IgD-negative memory B cell (primary cell): ENCODE measurements around the gene HYDIN. TPM values are rescaled to one million over a fixed set of nuclear protein-coding genes. Genes with fewer than 3 reads are reported as not detected.
"Not testable (repeated sequence)": the region's sequence is repeated elsewhere in the genome, so short reads cannot be mapped to it uniquely, and the experiment has no call there.

Experiments
- H3K27ac Mint-ChIP-seq, 3 donors: one replicate each; pipeline ENCODE4 v1.8.0; 2020 to 2022; ENCODE audit warnings: mild to moderate bottlenecking in 3 of 3, mixed read lengths in 3 of 3, moderate library complexity in 1 of 3
- H3K27me3 Mint-ChIP-seq: one replicate; pipeline ENCODE4 v1.8.0; 2021; ENCODE audit warnings: mixed read lengths
- H3K36me3 Mint-ChIP-seq: one replicate; pipeline ENCODE4 v1.8.0; 2020; ENCODE audit warnings: mild to moderate bottlenecking, mixed read lengths
- H3K4me1 Mint-ChIP-seq, 3 donors: one replicate each; pipeline ENCODE4 v1.8.0; 2020 to 2022; ENCODE audit warnings: mixed read lengths in 3 of 3, mild to moderate bottlenecking in 1 of 3
- H3K4me3 Mint-ChIP-seq, 4 donors: one replicate each; pipeline ENCODE4 v1.8.0; 2020 to 2022; ENCODE audit warnings: mild to moderate bottlenecking in 4 of 4, mixed read lengths in 4 of 4, moderate library complexity in 3 of 4
- H3K9me3 Mint-ChIP-seq, 3 donors: one replicate each; pipeline ENCODE4 v1.8.0; 2020 to 2021; ENCODE audit warnings: mixed read lengths in 3 of 3, mild to moderate bottlenecking in 1 of 3
- polyA plus RNA-seq: library from polyadenylated mRNA; unstranded; fragments of 300-500 nt; fragmentation: Illumina TruSeq; gene quantifications from one replicate; pipeline ENCODE4 v1.2.3, GENCODE V29; 2021

The HYDIN gene
- polyA plus RNA-seq, 1 donor from 2014 or later = not detected

DNA sequence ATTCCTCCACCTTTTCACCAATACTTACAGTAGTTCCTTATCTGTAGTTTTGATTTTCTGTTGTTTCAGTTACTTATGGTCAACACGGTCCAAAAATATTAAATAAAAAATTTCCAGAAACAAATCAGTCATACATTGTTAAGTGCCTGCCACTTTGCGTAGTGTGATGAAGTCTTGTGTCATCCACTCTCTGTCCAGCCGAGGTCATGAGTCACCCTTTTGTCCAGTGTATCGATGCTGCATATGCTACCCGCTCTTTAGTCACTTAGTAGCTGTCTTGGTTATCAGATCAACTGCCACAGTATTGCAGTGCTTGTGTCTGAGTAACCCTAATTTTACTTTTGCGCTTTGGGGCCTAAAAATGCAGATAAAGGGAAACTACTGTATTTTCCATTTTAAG lies 146.9 kb downstream of the HYDIN start:
- not testable (repeated sequence) for H3K27me3 Mint-ChIP-seq, H3K9me3 Mint-ChIP-seq

DNA sequence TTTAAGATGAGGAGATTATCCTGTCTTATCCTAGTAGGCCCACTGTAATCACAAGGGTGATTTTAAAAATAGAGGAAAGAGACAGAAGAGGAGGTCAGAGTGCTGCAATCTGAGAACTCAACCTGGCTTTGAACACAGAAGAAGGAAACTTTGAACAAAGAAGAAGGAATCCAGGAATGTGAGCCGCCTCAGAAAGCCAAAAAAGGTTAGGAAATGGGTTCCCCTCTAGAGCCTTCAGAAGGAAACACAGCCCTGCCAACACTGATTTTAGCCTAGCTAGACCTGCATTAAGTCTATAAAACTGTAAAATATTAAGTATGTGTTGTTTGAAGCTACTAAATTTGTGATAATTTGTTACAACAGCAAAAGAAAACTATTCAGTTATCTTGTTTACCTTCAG lies 149.7 kb downstream of the HYDIN start:
- H3K27ac Mint-ChIP-seq, H3K9me3 Mint-ChIP-seq, H3K36me3 Mint-ChIP-seq, H3K27me3 Mint-ChIP-seq, H3K4me1 Mint-ChIP-seq, H3K4me3 Mint-ChIP-seq: not testable (repeated sequence)

More for the DNA sequence above, 146.9 kb downstream of the HYDIN start:
- not testable (repeated sequence) for H3K4me1 Mint-ChIP-seq, H3K27ac Mint-ChIP-seq, H3K4me3 Mint-ChIP-seq, H3K36me3 Mint-ChIP-seq

DNA sequence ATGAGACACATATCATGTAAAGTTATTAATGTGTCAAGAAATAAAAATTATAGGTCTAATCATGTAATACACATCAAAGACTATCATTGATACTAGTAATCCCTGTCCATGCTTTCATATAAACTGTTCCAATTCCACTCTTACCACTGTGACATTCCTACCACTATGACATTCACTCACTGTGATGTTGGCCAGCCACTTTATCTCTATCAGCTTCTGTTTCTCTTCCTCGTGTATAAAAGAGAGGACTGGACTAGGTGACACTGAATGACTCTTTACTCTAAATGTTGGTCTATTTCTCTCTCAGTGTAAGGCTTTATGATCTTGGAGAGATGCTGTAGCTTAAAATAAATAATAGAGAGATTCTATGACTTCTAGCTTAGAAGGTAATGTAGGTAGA lies 150.3 kb downstream of the HYDIN start:
- not testable (repeated sequence) for H3K4me3 Mint-ChIP-seq, H3K27me3 Mint-ChIP-seq, H3K36me3 Mint-ChIP-seq, H3K9me3 Mint-ChIP-seq, H3K4me1 Mint-ChIP-seq, H3K27ac Mint-ChIP-seq

DNA sequence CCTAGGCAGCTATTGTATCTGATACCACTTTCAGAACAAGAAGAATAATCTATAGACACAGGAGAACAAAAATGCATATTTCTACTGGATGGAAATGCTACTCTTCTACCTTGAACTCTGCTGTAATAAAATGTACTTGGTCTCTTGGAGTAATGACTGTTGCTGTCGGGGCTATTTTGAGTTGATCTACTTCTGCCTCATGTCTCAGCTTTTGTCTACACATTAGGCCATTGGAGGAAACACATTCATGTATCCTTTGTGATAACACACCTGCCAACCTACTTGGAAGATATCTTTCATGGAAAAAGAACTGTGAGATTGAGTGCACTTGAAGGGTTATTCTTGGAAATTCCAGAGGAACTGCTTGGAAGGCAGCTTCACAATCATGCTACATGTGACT lies 159.9 kb downstream of the HYDIN start:
- not testable (repeated sequence) for H3K27me3 Mint-ChIP-seq, H3K9me3 Mint-ChIP-seq, H3K4me1 Mint-ChIP-seq, H3K36me3 Mint-ChIP-seq, H3K27ac Mint-ChIP-seq, H3K4me3 Mint-ChIP-seq

DNA sequence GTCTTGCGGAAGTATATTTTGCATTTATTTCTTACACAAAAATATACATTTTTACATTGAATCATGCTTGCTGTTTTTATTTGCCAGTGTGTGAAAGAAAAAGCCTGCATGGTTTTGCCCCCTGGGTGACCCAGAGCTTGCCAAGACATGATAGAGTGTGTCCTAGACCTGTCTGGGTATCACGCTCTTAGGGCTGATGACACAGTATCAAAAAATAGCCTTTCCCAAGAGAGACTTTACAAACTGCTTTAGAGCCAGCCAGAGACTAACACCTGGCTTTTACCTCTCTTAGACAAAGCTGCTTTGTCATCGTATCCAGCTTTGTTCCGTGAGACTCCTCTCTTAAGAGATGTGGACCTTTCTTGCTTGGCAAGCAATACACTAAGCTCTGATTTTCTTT lies 160.7 kb downstream of the HYDIN start:
- not testable (repeated sequence) for H3K27me3 Mint-ChIP-seq, H3K4me1 Mint-ChIP-seq, H3K4me3 Mint-ChIP-seq, H3K27ac Mint-ChIP-seq, H3K36me3 Mint-ChIP-seq, H3K9me3 Mint-ChIP-seq

DNA sequence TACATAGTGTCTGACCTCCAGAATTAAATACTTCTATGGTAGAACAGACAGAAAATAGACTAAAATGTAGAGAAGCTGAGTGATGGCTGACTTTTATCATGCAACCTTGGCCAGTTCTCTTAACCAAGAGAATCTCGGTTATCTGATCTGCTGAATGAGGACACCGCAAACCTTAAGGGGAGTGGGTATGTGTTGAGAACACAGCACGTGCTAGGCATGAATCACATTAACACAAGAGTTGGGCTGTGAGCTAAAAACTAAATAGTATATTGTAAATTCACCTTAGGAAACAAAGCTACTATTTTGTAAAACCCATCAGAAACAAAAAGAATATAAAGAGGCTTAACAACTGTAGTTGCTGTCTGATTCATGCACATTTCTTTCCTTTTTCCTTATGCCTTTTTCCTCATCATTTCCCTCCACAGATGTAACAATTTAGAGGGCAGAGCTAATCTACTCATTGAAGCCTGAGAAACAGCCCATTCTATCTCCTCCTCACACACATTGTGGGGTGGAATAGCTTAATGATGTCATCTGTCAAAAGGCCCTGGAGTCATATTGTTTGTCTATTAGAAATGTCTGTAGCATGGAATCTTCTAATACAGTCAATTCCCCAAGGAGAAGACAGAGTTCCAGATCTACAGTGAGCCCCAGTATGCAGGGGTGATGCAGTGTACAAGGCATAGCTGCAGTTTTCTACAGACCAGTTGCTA lies 176.5 kb downstream of the HYDIN start:
- not testable (repeated sequence) for H3K4me1 Mint-ChIP-seq, H3K27ac Mint-ChIP-seq, H3K27me3 Mint-ChIP-seq, H3K9me3 Mint-ChIP-seq, H3K4me3 Mint-ChIP-seq, H3K36me3 Mint-ChIP-seq

DNA sequence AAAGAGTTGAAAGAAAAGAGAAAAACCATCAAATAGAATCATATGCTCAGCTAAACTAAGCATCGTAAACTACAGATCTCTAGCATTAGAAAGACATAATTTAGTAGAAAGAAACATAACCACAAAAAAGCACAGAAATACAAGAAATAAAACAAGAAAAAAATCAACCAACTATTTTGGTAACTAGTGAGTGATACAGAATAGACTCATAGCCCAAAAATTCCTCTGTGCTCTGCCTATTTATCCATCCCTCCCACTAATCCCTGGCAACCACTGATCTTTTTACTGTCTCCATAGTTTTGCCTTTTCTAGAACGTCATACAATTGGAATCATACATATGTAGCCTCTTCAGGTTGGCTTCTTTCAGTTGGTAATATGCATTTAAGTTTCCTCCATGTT lies 180.2 kb downstream of the HYDIN start:
- not testable (repeated sequence) for H3K27ac Mint-ChIP-seq, H3K4me3 Mint-ChIP-seq, H3K9me3 Mint-ChIP-seq, H3K36me3 Mint-ChIP-seq, H3K27me3 Mint-ChIP-seq, H3K4me1 Mint-ChIP-seq

DNA sequence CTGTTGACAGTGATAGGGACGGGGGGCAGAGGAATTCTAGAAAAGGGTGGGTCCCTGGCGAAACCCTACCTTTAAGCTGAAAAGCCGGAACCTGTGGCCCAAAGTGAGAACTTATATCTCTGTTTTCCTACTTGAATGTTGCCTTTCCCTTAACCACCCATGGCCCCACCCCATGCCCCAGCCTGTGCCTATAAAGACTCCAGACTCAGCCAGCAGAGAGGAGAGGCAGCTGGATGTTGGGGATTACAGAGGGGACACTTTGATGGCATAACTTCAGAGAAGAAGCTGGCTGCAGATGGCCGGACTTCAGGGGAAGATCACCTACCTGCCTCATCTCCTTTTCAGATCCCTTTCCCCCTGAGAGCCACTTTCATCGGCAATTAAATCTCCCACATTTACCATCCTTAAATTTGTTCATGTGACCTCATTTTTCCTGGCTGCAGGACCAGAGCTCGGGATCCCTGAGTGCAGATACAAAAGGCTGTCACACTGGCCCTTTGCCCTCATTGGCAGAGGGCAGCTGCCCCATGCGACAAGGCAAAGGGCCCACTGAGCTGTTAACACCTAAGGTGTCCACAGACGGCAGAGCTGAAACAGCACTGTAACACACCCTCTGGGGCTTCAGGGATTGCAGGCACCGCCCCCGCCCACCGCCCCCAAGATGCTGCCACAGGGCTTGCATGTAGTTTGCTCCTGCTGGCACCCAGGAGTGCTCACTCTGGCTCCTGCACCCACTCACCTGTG lies 191.0 kb downstream of the HYDIN start:
- H3K4me1 Mint-ChIP-seq, H3K27me3 Mint-ChIP-seq, H3K9me3 Mint-ChIP-seq, H3K27ac Mint-ChIP-seq, H3K36me3 Mint-ChIP-seq, H3K4me3 Mint-ChIP-seq: not testable (repeated sequence)

DNA sequence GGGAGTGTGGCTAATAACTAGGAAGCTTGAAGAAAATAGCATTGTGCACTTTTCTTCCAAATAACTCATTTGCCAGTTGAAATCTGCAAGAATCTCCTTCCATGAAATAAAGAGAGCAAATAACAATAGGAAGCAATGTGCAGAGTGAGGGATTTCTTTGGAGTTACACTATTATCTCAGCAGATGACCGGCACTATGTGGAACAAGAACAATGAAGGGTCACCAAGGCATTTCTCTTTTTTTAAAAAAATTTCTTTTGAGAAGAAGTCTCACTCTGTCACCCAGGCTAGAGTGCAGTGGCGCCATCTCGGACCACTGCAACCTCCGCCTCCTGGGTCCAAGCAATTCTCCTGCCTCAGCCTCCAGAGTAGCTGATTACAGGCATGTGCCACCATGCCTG lies 192.1 kb downstream of the HYDIN start:
- H3K4me1 Mint-ChIP-seq, H3K4me3 Mint-ChIP-seq, H3K36me3 Mint-ChIP-seq, H3K27ac Mint-ChIP-seq, H3K9me3 Mint-ChIP-seq, H3K27me3 Mint-ChIP-seq: not testable (repeated sequence)

DNA sequence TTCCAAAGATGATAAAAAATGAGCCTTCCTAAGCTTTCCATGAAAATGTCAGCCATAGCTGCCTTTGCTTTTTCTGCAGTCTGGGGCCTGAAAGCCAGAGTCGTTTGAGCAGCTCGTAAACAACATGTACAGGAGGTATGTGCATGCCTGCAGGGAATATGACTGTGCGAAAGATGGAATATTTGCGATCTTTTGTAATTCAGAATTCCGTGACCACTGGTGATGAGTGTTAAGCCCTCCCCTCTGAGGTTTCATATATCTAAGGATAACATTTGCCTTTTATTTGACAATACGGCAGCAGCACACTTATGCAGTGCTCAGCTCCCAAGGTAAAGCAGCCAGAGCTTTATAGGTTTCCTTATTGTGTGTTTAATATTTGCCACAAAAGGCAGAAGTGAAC lies 192.5 kb downstream of the HYDIN start:
- not testable (repeated sequence) for H3K9me3 Mint-ChIP-seq, H3K27ac Mint-ChIP-seq, H3K27me3 Mint-ChIP-seq, H3K36me3 Mint-ChIP-seq, H3K4me3 Mint-ChIP-seq, H3K4me1 Mint-ChIP-seq

DNA sequence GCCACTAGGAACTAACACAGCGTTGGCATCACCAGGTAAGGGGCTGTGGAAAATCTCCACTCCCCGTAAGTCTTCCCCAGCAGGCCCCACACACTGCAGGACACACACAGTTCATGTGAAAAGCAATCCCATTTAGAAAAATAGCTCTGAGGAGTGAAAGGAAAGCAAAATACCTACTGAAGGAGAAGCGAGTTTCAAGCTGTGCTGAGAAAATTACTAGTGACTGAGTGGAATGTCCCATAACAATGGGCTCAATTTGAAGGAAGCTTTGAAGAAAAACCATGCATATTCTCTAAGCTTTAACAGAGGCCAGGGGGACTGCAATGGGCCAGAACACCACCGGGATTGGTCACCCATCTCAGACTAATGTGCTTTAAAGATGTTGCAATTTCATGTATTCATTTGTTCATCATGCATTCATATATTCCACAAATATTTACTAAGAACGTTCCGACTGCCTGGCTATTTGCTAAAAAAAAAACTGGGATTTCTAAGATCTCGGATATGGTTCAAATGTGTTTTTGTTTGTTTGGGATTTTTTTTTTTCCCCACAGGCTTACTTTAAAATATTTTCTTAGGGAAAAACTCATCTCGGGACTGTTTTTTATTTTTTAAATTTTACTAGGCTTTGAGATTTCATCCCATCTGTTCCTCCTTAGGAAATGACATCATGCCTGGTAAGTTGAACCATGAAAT lies 202.3 kb downstream of the HYDIN start:
- not testable (repeated sequence) for H3K36me3 Mint-ChIP-seq, H3K9me3 Mint-ChIP-seq, H3K27ac Mint-ChIP-seq, H3K4me3 Mint-ChIP-seq, H3K4me1 Mint-ChIP-seq, H3K27me3 Mint-ChIP-seq

DNA sequence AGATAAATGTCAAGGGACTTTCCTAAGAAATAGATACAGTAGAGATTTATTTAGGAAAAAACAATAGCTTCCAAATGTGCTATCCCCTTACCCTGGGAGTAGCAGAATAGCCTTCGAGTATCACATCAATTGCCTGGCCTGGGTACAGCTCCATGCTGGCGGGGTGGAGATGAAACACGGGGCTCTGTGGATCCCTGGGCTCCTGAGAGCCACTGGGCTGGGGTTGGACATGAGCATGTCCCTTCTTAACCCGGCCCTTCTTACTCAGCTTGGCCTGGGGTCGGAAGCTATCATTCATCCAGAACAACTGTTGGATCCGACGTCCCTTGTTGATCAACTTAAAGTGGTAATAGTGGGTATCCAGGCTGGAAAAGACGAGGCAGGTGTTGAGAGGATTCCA lies 203.0 kb downstream of the HYDIN start:
- not testable (repeated sequence) for H3K27me3 Mint-ChIP-seq, H3K4me1 Mint-ChIP-seq, H3K9me3 Mint-ChIP-seq, H3K4me3 Mint-ChIP-seq, H3K36me3 Mint-ChIP-seq, H3K27ac Mint-ChIP-seq

DNA sequence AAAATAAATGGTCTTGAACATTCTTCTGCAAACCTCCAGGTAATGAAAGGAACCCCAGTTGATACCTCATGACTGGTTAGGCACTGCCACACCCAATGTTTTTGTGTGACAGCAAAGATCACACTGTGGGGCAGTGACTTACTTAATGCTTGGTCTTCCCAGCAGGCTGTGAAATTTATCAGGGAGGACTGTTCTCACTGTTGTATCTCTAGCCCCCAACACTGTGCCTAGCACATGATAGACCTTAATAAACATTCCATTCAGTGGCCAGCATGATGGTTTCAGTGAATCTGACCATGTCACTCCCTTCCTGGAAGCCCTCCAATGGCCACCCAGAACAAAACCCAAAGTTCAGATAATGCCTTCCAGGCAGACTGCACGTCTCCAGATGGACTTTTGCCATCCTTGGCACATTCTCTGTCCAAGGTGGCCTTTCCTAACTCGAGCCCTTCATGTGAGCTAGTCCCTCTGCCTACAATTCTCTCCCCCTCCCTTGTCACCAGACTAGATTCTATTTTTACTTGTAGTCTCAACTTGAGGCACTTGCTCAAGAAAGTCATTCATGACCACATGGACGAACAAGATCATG lies 206.6 kb downstream of the HYDIN start:
- not testable (repeated sequence) for H3K36me3 Mint-ChIP-seq, H3K4me3 Mint-ChIP-seq, H3K4me1 Mint-ChIP-seq, H3K9me3 Mint-ChIP-seq, H3K27ac Mint-ChIP-seq, H3K27me3 Mint-ChIP-seq

DNA sequence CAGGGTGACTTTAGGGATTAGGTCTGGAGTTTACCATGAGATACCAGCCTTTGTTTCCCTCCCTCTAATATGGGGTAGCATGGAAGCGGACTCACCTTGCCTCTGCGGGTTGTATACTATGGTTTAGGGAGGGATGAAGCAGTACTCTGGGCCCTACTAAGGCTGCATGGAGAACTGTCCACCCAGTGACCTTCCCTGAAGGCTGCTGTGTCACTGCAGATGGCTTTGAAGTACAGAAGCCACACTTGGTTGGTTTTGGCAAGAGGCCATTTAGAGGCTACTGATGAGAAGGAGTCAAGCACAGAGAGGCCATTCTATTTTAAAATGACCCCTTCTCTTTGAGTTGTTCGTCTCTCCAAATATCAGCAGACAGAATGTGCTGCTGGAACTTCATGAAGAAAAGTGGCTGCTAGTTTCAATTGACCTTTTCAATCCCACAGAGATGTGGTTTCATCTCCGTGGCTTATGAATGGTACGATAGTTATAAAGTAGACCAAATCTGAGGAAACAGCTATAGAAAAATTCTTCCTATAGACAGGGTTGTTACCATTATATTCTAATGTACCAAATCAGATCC lies 208.5 kb downstream of the HYDIN start:
- H3K27me3 Mint-ChIP-seq, H3K4me1 Mint-ChIP-seq, H3K9me3 Mint-ChIP-seq, H3K36me3 Mint-ChIP-seq, H3K4me3 Mint-ChIP-seq, H3K27ac Mint-ChIP-seq: not testable (repeated sequence)

DNA sequence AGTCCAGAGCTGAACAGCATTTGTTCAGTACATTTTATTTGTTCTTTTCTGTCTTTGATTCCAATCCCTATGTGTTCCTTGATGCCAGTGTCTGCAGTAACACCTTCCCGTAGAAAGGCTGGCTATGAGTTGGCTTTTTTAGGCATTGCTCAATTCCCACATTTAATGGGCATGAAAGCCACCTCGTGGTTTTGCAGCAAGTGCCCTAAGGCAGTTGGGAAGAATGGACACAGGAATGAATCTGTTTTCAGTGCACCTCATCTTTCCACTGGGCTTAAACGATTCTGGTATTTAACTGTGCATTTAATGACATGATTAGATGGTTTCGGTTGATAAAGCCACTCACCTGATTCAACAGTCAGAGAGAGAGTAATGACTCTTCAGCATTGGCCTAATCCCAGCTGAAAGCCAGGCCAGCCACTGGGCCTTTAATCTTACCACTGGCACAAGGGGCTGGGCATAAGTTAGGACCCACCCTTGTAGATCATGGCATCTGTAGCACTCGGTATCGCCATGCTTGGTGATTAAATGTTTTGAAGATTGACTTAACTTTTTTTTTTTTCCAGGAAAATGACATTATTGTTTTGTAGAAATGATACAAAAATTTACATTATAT lies 211.3 kb downstream of the HYDIN start:
- H3K9me3 Mint-ChIP-seq = not testable (repeated sequence)

More for the DNA sequence above, 211.3 kb downstream of the HYDIN start:
- not testable (repeated sequence) for H3K4me3 Mint-ChIP-seq, H3K4me1 Mint-ChIP-seq, H3K36me3 Mint-ChIP-seq, H3K27ac Mint-ChIP-seq, H3K27me3 Mint-ChIP-seq
